Stimulated activated CD4-positive, alpha-beta T cell treated with anti-CD3 and anti-CD28 coated beads, TNF-alpha, amount 100 ng/mL, for 4 hours (primary cell): Measurements from ENCODE around the gene DGLUCY.
A peak's percentile ranks its signal among the peaks of the same experiment; 100 is the strongest.
"Not testable (repeated sequence)": the region's sequence is repeated elsewhere in the genome, so short reads cannot be mapped to it uniquely, and the experiment has no call there.

Source experiments
- DNase-seq, 3 experiments: peaks; one replicate each; pipeline ENCODE4 v3.0.0-alpha.2; 2020; ENCODE audit warnings: low read depth in 3 of 3

DGLUCY gene

GRCh38 chr14:91207008-91207407, 93.1 kb downstream of the DGLUCY start:
- DNase-seq: no peak

GRCh38 chr14:91211017-91211416, 97.1 kb downstream of the DGLUCY start:
- DNase-seq: no peak

- DNase-seq: no peak
Measured at GRCh38 chr14:91214306-91214705, 100.4 kb downstream of the DGLUCY start.

GRCh38 chr14:91215381-91215780, 101.5 kb downstream of the DGLUCY start:
- DNase-seq: no peak

GRCh38 chr14:91216731-91217226, 102.9 kb downstream of the DGLUCY start:
- DNase-seq: no peak

- DNase-seq: no peak
Measured at GRCh38 chr14:91218014-91218413, 104.1 kb downstream of the DGLUCY start.

GRCh38 chr14:91219517-91220389, 105.9 kb downstream of the DGLUCY start:
- no peak for DNase-seq

- DNase-seq: no peak
Measured at GRCh38 chr14:91220581-91221000, 106.7 kb downstream of the DGLUCY start.

- DNase-seq: no peak
Measured at GRCh38 chr14:91221270-91221669, 107.4 kb downstream of the DGLUCY start.

GRCh38 chr14:91223028-91223783, 109.3 kb downstream of the DGLUCY start:
- DNase-seq: no peak

- no peak for DNase-seq
Measured at GRCh38 chr14:91225025-91225424, 111.2 kb downstream of the DGLUCY start.

GRCh38 chr14:91226360-91226759, 112.5 kb downstream of the DGLUCY start:
- not testable (repeated sequence) for DNase-seq

- DNase-seq: no peak
Measured at GRCh38 chr14:91227183-91227628, 113.3 kb downstream of the DGLUCY start.

GRCh38 chr14:91228112-91229004, 114.5 kb downstream of the DGLUCY start:
- DNase-seq: peak; percentile 66 to 72 (median 66)

- no peak for DNase-seq
Measured at GRCh38 chr14:91229005-91229382, 115.1 kb downstream of the DGLUCY start.

GRCh38 chr14:91229743-91230200, 115.9 kb downstream of the DGLUCY start:
- peak in 1 of 3 experiments; percentile 23 for DNase-seq

- no peak for DNase-seq
Measured at GRCh38 chr14:91230397-91231035, 116.6 kb downstream of the DGLUCY start.

GRCh38 chr14:91231446-91231845, 117.6 kb downstream of the DGLUCY start:
- no peak for DNase-seq

GRCh38 chr14:91232052-91232451, 118.2 kb downstream of the DGLUCY start:
- DNase-seq: no peak

- DNase-seq: no peak
Measured at GRCh38 chr14:91232603-91233002, 118.7 kb downstream of the DGLUCY start.
